Activated CD4-positive, alpha-beta T cell treated with anti-CD3 and anti-CD28 coated beads, Interleukin-2, amount 50 U/mL, for 4 hours (primary cell): ENCODE results near the gene FBXO48.
"Not testable (repeated sequence)": the region's sequence is repeated elsewhere in the genome, so short reads cannot be mapped to it uniquely, and the experiment has no call there.

Experiments
- DNase-seq, 2 experiments: peaks; one replicate each; pipeline ENCODE4 v3.0.0-alpha.2; 2020

FBXO48 gene

DNA sequence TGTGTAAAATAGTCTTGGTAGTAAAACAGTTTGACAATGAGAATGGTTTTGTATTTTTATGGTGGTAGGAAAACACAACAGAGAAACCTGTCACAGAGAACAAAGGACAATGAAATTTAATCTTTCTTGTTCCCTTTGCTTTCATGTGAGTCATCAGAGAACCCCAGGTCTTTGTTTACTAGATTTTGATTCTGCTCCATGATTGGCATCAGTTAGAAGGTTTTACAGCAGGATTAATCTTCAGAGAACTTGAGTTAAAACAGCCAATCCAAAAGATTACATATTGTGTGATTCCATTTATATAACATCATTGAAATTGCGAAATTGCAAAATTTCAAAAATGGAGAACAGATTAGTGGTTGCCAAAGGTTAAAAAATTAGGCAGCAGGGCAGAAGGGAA is 2.8 kb upstream of the FBXO48 start:
- DNase-seq, result no peak

DNA sequence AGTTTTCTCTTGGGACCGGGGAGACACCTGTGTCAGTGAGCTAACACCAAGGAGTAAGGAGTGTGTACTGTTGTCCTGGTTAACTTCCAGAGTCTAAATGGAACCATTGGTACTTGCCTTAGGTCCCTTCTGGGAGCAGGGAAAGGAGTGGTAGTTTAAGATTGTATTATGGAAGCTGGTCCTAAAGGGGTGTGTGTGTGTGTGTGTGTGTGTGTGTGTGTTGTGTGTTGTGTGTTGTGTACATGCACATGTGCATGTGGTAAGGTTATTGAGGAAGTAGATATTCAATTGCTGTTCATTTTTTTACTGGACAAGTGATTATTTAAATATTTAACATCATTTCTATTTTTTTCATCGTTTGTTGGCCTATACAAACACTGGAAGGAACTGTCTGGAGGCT is 1.7 kb upstream of the FBXO48 start:
- DNase-seq, result no peak

DNA sequence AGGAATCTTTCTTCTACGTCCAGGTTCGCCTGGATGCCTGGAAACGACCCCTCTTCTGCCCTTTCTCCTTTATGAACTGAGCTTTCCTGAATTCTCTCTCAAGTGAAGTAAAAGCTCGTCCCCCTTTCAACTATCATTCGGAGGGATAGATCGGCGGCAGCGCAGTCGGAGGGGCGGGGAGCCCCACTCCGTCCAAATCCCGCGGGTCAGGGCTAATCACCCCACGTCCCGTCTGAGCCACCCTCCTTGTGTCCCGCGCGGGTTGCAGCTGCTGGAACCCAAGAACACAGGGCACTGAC is 367 bp downstream of the FBXO48 start:
- no peak for DNase-seq

DNA sequence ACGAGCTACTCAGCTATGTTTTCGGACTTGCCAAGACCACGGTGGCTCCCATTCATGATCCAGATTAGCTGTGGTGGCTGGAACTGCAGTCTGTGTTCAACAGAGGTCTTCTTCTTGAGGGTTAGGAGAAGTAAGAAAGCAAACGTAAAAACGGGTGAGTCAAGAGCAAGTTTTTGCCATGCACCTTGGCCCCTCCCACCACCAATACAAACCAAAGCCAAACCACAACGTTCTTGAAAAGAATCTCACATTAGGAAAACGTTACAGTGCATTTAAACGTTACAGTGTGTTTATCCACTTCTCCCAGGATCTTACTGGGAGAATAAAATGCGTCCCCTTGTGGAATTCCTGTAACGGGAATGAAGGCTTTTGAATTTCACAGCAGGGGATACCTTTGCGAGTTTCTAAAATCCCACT is 725 bp downstream of the FBXO48 start:
- peak; percentile 61 to 62 for DNase-seq

DNA sequence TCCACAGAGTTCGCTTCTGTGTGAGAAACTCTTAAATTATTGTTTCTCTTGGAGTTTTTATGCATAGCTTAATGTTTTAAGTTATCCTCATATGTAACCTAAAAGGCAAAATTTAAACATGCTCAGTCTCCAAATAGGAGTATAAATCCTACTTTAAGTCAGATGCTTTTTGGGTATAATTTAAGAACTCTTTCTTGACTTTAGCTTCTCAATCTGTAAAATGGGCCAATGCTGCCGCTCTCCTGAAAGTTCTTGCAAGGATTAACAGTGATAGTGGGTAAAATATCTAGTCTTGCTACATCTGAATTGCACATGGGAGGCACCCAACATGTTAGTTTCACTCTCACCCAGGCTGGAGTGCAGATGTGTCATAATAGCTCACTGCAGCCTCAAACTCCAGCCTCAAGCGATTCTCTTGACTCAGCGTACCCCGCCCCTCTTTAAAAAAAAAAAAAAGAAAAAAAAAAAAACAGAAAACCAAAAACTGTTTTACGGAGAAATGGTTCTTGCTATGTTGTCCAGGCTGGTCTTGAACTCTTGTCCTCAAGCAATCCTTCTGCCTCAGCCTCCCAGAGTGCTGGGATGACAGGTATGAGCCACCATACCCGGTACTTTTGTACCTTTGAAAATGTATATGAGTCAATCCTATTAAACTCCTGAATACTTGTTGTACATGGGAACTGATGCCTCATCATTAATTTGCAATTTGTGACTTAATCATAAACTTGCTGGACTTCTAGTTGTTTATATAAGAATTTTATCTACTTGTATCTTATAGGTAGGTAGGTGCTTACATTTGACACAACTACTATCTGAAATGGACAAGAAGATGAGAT is 1.8 kb downstream of the FBXO48 start:
- DNase-seq, result peak; percentile 23 to 25

DNA sequence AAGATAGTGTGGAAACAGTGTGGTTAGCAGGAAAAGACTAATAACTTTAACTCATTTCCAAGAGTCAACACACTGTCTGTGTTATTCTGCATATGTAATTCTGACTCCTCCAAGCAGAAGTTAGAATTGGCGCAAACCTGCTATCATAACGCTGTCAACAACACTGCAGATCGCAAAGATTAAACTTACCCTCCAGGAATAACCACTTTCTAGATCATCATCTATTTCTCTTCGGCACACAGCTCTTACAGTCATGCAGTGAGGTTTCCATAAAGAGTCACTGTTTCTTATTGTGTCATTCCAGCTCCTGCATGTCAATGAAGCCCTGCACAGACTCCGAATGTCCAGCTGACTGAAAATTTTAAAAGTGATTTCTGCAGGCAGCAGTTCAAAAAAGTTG is 2.4 kb downstream of the FBXO48 start:
- DNase-seq, result no peak

DNA sequence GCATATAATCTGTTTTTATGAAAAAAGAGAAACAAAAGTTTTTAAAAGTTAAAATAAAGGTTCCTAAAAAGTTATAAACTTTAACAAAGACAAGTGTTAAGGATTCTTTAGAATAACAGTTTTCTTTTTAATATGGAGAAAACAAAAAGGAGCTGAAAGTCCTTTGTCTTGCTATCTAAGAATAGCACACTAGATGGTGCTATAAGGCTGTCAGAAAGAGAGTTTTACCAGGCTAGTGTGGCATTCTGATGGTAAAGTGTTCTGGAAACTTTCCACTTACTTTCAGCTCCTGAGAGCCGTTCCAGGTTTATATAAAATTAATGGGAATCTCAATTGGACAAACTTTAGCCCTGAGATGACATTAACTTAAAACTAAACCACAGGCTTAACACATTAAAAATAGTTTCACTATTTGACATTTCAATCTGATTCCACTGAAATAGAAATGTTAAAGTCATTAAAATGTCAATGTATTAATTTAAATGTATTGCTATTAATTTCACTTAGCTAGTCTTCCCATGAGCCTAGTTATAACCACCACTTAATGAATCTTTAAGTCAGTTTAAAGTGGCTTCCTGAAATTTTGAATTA is 3.7 kb downstream of the FBXO48 start:
- DNase-seq, result no peak

DNA sequence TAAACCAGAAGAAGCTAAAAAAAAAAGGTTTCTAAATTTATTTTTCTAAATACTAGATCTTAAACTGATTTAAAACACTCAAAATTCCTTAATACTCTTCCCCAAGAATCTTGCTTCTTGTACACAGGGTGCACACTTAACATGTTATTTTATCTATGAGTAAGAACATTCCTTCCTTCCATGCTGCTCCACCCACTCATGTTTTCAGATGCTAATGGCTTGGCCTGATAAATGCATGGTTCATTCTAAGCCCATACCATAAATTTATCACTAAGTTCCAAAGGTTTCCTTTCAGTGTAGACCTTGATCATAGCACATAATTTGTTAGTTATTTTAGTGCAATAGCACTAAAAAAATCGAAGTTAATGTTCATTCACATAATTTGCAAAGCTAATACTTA is 8.1 kb downstream of the FBXO48 start:
- DNase-seq, result no peak

DNA sequence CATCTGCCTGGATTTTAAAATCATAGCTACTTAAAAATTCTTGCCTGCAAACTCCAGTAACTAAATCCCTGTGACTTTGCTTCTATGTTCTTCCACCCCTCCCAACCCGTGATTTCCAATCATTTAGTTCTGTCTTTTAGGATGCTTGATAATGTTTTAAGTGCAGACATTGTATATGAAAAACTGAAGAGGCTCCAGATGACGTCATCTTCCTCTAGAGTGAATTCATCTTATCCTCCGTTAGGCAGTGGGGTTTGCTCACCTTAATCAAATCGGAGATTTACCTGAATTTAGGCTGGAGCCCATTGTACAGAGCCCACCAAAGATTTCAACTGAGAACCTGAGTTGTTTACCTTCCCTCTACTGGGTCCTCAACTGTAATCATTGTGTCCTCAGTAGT is 10.9 kb downstream of the FBXO48 start:
- DNase-seq, result no peak

DNA sequence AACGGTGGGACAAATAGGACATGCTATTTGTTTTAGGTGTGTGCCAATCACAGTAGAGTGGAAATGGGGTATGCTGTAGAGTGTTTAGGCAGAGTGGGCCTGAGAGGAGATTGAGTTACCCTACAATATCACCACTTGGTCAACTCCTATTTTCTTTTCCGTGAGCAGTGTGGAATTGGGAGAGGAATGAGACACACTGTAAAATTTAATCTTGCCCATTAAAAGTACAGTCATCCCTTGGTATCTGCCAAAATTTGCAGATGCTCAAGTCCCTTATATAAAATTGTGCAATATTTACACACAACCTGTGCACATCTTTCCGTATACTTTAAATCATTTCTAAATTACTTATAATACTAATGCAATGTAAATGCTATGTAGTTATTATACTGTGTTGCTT is 12.4 kb downstream of the FBXO48 start:
- DNase-seq, result no peak

DNA sequence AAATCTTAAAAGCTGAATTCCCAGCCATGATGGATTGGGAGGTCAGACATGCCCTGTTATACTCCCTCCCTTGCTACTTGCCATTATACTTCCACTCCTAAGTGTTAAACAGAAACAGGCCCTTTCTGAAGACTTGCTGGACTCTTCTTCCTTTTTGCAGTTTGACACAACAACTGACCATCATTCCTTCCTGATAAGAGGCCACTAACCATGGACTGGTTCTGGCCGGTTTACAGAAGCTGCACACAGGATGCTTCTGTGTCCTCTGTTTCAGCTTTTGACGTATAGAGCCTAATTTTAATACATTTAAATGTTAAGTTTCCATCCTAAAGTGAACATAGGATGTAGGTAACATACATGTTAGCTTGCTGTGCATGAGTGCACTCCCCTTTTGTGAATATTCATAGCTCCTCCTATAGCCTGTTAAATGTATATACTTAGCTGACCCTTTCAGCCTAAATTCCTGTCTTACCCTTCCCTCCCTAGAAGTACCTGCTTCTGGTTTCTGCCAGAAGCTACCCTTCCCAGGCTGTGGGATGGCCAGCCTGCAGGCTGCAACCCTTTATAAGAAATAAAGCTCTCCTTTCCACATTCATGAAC is 13.2 kb downstream of the FBXO48 start:
- no peak for DNase-seq

DNA sequence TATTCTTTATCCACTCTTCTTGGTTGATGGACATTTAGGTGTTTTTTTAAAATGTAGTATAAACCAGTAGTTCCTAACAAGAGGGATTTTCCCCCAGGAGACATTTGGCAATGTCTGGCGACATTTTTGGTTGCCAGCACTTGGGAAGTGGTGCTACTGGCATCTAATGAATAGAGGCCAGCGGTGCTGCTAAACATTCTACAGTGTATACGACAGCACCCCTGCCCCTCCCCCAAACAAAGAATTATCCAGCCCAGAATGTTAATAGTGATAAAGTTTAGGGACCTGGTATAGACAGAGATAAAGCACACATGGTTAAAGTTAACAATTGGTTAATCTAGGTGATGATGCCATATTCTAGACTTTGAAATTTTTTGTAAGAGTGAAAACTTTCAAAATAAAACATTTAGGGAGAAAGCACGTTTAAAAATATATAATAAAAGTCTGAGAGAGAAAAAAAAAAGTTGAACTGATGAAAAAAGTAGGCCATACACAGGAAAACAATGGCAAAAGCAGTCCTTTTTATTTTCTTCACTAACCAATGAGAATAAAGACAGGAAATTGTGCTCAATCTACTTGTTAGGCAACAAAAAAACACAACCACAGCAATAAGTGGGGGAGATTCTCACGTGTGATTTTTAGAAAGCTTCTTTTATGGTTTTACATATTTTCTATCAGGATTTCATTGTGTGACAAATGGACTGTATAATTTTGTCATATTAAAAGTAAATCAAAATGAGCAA is 14.8 kb downstream of the FBXO48 start:
- DNase-seq, result no peak

DNA sequence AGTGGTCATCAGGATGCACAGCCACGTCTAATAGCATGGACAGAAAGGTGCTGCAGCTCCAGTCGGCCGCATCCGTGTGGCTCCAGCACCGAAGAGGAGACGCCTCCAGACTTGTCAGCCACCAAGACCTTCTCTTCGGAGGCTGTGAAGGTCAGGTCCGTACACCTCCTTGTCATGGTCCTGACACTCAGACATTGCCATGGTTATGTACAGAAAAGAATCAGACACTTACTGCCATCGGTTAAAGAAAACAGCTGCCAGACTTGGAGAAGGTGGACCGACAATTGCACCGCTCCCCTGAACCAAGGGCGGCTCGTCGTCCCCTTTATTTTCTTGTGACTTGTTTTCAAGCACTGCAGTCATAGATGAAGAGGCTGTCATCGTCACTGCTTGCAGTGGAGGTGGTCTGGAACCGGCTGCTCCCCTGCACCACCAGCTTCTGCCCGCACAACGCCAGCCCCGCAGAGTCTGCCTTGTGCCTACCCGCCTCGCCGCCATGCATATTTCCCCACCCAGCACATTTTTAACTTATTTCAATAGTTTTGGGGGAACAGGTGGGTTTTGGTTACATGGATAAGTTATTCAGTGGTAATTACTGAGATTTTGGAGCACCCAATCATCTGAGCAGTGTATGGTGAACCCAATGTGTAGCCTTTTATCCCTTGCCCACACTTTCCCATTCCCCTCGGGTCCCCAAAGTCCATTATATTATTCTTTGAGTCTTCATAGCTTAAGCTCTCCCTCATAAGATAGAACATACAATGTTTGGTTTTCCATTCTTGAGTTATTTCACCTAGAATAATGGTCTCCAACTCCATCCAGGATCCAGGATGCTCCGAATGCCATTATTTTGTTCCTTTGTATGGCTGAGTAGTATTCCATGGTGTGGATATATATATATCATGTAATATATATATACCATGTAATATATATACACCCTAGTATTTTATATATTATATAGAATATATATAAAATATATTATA is 18.1 kb downstream of the FBXO48 start:
- no peak for DNase-seq

DNA sequence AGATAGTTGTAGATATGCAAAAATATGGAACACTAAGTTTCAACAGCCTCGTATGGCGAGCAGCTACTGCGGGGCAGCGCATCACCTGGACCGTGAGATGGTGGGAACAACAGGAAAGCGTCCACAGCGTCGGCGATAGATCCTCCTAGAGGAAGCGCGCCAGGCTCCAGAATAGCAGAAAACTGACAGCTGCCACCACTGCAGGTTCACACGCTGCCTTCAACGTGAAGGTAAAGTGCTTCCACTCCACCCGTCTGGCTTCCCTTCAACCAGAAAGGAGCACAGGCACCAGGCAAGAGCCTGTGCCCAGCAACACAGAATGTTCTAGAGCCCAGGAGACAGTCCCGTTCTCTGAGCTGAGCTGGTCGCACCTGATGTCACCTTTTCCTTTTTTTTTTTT is 20.0 kb downstream of the FBXO48 start:
- DNase-seq, result no peak

DNA sequence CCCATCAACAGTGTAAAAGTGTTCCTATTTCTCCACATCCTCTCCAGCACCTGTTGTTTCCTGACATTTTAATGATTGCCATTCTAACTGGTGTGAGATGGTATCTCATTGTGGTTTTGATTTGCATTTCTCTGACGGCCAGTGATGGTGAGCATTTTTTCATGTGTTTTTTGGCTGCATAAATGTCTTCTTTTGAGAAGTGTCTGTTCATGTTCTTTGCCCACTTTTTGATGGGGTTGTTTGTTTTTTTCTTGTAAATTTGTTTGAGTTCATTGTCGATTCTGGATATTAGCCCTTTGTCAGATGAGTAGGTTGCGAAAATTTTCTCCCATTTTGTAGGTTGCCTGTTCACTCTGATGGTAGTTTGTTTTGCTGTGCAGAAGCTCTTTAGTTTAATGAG is 20.7 kb downstream of the FBXO48 start:
- DNase-seq, result not testable (repeated sequence)

DNA sequence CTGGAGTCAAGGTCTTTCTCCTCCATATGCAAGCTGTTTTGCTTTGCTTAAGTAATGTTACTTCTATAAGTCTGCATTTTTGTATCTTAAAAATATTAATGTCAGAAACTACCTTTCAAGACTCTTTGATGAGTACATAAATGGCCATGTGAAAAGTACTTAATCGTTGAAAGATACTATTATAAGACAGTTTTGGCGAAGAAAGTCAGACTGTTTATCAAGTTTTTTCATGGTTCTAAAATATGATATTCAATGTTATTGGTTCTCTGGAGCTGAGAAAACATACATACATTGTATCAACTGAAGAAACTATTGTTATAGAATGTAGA is 25.1 kb downstream of the FBXO48 start:
- no peak for DNase-seq

DNA sequence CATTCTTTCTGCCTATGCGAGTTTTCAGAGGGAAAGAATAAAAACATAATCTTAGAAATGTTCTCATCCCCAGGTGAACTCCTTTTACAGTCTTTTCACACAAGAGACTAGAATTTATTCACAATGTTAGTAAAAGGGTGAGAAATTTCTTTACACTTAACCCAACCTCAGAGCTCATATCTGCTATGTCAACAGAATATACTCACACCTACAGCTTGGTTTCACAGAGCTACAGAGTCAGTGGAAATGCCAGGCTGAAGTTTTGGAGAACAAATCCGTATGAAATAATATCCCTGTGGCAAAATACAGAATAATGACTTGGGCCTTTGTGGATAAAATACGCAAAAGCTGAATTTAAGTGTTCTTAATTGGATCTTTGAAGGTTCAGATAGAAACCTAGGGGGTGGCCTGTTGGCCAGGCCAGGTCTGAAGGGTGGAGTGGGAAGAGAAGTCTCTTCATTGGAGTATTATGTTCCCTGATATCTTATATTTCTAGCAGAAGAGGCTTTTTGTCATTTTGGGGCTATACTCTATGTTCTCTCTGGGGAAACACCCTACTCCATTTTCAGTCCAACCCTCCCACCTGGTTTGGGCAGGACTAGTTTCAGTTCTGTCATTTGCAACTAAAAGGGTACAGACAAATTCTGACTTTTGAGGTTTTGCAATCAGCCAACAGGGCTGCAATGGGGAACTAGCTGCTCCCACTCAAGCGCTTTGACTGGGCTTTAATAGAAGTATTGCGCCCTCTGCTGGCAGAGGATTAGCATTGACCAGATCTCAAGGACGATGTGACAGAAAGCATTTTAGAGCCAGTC is 25.7 kb downstream of the FBXO48 start:
- peak; percentile 72 to 77 for DNase-seq

DNA sequence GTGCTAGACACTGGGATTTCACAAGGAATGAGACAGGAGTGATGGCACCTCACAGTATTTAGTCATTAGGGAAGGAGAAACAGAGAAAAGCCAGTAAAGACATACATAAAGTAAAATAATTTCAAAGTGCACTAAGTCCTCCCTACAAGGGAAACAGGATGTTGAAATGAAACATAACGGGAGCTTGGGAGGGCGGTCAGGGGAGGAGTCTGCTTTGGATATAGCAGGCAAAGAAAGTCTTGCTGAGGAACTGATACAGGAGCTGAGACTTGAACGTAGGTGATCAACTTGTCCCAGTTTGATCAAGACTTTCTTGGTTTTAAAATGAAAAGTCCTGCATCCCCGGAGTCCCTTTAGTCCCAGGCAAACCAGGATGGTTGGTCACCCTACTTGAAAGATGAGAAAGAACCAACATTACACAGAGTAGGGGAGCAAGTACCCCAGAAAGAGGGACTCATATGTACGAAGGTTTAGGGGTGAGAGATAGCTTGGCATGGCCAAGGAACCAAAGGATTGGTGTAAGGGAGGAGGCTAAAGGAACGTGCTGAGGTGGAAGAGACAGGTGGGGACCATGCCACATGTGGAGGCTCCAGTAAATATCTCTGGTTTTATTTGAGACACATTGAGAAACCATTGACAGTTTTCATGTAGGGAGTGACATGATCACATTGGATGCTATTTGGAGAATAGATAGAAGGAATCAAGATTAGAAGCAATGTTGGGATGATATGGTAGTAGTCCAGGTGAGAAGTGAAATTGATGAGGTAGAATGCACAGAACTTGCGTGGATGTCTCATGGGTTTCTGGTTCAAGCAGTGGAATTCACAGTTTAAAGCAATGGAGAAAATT is 28.4 kb downstream of the FBXO48 start:
- no peak for DNase-seq

DNA sequence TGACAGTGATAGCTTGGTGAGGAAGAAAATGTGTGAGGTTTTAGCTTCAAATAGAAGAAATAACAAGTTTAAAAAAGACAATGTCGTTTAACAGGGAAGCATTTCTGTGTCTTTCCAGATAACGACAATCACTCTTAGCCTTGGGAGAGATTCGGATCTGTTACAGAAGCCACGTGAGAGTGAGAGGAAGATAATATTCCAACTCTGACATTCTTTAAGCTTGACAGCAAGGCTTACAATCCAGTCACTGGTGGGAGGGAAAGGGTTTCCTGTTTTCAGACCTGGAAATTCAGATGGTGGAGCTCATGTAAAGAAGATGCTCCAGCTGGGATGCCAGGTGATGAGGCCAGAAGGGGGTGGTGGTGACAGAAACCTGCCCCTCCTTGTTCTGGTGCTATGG is 30.8 kb downstream of the FBXO48 start:
- DNase-seq, result no peak

DNA sequence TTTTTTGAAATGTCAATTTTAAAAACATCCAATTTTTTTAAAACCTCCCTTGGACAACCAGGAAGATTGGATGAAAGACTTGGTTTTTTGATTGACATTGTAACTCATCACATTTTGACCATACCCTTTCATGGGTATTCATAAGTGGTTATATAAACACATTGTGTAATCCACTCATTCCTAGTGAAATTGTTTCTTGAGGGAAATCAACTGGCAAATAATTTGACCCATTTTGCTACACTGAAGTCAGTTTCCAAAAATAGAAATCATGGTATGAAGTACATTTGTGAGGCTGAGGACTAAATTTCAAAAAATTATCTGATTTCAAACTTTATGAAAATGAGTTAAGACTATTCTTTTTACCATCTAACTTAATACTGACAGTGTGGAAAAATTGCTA is 31.5 kb downstream of the FBXO48 start:
- DNase-seq, result no peak

DNA sequence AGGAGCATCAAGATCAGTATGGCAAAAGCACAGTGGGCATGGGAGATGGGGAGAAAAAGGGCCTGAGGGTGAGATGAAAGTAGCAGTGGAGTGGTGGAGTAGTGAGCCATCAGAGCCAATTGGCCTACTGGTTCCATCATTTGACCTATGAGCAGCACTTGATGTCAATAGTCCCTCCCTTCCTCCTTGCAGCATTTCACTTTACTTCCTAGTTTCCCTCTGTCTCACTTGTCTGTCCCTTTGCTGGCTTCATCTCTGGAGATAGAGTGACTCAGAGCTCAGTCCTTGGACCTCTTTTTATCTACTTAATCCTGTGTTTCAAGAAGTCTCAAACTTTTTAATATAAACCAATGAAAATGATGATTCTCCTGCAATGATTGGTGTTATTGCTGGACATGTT is 32.1 kb downstream of the FBXO48 start:
- no peak for DNase-seq
